ENCODE data around the gene EIF4G2.
A peak's percentile ranks its signal among the peaks of the same experiment; 100 is the strongest.

Gene EIF4G2

DNA sequence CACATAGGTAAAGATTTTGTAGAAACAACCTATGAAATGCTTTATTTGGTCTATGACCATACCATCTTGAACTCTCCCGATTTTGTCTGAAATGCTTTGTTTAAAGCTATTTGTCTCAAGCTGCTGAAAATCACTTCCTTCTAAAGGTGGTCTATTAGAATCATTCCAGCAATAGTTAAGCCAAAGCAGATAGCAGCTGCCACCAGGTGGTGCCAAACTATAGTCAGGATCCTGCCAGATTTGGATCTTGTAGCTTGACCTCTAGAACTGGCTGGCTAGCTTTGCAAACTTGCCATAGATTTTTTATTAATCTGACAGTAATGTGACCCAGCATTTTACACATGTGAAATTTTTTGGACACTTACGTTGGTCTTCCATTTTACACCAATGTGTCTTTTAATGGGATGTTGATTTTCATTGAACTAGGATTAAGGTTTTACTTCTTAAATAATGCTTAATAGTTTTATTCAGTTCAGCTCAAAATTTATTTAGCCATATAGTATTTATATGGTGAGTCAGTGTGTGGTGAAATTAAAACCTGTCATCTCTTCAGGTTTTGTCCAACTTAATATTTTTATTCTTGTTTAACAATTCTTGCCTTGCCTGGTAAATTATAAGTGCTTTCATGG is 38.0 kb downstream of the EIF4G2 start:
- DNase-seq: peak; percentile 41

- no peak for DNase-seq
Observed at GRCh38 chr11:10764412-10764811, 44.3 kb downstream of the EIF4G2 start.

DNA sequence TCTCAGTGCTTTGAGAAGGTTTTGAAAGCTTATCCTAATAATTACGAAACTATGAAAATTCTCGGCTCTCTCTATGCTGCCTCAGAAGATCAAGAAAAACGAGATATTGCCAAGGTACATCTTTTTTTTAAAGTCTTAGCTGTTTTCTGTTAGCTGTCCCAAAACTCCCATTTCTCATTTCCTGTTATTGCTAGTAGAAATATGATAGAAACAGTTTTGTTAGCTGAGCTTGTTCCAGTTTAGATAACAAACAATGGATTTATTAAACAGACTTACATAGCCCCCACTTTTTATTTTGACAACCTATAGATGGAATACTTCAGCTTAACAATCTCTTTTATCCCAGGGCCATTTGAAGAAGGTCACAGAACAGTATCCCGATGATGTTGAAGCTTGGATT is 45.0 kb downstream of the EIF4G2 start:
- no peak for DNase-seq

- no peak for DNase-seq
Observed at GRCh38 chr11:10762913-10763421, 45.8 kb downstream of the EIF4G2 start.

DNA sequence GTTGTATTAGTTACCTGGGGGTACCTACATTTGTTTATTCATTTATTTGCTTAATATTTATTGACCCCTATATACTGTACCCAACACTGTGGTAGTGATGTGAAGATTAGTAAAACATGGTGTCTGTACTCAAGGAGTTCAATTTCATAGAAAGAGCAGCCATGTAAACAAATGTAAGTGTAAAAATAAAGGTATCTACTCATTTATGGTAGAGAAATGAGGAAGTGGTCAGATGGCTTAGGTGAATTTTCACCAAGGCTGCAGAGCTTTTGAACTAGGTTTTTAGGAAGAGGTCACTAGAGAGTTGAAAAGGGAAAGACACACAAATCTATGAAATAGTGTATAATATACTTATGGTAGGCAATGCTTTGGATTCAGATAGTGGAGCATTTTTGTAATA is 46.5 kb downstream of the EIF4G2 start:
- DNase-seq: no peak

DNA sequence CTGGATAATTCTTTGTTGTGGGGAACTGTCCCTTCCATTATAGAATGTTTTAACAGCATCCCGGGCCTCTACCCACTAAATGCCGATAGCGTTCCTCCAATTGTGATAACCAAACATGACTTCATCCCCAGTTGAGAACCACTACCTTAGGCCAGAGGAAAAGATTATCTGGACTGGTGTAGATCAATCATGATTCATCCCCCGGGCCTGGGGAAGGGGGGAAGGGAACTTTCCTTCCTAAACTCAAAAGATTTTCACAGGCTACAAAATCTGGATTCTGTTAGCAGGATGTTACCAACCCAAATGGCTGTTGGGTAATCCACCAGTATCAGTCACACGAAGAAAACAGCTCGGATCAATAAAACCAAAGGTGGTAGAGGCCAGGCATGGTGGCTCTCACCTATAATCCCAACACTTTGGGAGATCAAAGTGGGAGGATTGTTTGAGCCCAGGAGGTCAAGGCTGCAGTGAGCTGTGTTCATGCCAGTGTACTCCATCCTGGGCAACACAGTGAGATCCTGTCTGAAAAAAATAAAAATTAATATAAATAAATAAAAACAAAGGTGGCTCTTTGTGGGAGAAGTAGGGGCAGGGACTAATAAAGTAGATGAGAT is 47.5 kb downstream of the EIF4G2 start:
- DNase-seq: no peak

- DNase-seq: no peak
Observed at GRCh38 chr11:10758957-10759356, 49.8 kb downstream of the EIF4G2 start.

DNA sequence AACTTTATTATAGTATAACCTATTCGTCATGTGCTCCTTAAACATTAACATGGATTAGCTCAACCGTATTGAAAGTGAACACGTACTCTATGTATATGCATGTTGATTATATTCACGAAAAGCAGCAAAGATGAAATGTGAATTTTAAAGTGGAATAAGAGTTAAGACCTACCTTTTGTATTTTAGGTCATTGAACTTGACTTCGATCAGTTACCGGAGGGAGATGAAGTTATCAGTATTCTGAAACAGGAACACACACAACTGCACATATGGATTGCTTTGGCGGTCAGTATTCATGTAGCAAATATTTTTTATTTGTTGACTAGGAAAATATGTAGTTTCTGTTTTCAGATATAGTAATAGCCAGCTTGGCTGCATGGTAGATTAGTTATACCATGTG is 56.2 kb downstream of the EIF4G2 start:
- DNase-seq: no peak

DNA sequence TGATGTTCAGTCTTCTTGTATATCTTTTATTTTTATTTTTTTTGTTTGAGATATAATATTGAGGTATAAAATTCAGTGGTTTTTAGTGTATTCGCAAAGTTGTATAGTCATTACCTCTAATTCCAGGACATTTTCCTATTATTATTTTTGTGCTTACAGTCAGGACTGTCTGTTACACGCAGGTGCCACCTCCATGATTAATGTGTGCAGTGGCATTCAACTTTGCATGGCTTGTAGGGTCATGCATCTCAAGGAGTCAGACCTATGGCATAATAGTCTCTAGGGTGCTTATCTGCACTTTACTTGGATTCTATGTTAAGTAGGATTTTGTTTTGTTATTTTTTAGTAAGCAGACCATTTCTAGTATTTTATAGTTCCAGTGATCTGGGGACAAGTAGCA is 56.7 kb downstream of the EIF4G2 start:
- no peak for DNase-seq

DNA sequence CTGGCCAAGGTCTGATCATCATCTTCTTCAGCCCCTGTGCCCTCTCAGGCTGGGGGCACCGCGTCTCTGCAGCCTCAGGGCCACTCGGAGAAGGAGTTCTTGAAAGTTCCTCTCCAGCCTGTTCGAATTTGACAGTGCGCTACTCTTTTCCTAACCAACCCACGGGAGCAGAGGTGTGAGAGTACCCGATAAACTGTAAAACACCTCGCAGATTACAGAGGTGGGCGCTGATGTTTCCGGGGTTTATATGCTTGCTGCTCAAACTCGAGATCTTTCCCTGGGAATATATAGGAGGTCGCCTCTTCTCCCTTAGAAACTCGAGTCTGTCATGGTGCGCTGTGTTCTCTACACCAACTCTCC is 57.2 kb downstream of the EIF4G2 start:
- DNase-seq: no peak

DNA sequence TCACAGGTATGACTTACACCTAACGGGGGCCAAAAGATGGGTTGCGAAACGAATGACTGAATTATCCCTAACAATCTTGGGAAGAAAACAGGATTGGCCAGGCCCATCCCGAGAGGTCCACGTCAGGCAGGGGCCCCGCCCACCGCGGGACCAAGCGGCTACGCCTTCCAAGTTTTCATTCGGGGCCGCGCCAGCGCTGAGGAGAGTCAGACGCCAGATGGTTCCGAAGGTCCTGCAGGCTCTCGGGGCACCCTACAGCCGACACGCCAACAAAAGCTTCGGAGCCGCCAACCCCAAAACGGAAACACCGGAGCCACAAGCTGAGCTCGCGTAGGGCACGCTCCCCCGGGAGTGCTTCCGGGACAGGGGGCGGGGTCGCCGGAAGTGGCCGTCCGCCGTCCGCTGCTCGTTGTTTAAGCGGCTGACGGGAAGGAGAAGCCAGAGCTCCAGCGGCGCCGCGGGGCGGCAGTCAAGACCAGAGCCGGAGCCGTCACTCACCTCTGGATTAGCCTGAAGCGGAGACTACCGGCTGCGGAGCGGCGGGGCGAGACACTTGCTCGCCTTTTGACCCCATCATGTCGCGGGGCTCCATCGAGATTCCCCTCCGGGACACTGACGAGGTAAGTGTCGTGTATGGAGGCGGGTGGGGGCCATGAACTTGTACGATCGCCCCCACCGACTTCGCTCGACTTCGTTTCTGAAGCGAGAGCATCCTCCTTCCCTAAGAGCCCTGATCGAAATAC is 57.7 kb downstream of the EIF4G2 start, which contains the start of gene CTR9:
Gene CTR9, plus strand, starts transcription at position 409 of the 743 bp plus-strand sequence. Its CDS starts 167 bp downstream, at position 576.
- DNase-seq: peak; percentile 92

DNA sequence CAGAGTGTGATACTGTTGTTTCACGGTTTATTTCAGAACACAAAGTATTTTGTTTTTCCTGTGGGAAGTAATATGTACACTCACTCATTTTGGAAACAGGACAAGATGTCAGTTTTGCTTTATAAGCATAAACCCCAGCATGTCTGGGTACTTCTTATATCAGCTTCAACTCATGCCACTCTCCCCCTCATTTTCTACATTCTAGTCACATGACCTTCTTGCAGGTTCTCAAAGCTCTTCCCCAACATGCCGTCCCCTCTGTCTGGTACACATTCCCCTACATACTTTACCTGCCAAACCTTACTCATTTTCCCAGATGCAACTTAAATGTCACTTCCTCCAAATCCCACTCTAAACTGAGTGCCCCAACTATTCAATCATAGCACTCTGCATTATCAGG is 59.2 kb downstream of the EIF4G2 start:
- DNase-seq: no peak

DNA sequence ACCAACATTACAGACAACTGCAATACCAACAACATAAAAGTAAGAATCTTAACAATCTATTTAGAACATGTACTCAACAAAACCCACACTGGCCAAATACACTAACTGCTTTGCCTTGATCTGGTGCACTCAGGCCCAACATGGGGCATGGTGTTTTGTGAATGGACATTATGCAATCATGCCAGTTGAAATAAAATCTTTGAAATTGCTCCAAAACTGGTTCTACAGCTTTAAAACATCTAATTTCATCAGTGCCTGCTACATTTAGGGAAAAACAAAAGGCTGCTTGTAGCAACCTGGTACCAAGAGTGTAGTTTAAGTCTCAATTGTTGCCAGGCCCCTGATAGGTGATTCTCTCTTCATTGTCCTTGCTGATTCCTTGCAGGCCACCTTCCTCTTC is 61.0 kb downstream of the EIF4G2 start:
- no peak for DNase-seq
